Peyer's patch (tissue), 4 donors: ENCODE measurements around the gene GALK2.

ENCODE experiments used
- POLR2A ChIP-seq, 2 donors: fragments of 450-650 bp; IDR thresholded peaks; one replicate each; pipeline ENCODE4 v1.5.1; 2017; ENCODE audit warnings: antibody characterized with exemption in 2 of 2, mild to moderate bottlenecking in 2 of 2, moderate library complexity in 2 of 2
- TF ChIP-seq, protein P1 (sequence below), 6 experiments: fragments of 450-650 bp in 4 of 6; fragments of 200-600 bp in 2 of 6; sonication (generic) in 1 of 6; IDR thresholded peaks; one replicate each; pipeline ENCODE4 v1.5.1; 2017 to 2019; ENCODE audit warnings: antibody characterized with exemption in 6 of 6, mild to moderate bottlenecking in 3 of 6, moderate library complexity in 1 of 6

DNA sequence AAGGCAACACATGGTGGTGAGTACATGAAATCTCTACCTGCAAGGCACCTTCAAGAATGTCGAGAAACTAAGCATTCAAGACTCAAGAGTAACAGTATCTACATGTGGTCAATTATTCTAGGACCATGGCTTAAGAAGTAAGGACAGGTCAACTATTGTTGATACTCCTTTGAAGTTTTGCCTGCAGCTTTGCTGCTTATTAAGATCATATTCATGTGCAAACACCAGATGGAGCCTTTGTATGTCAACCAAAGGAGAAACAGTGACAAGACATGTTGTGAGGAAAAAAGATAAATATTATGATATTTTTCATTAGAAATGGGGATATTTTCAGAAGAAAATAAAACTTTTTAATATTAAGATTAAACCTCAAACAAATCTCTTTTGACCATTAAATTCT, 200.7 kb downstream of the GALK2 start:
- TF ChIP-seq, protein P1, sequence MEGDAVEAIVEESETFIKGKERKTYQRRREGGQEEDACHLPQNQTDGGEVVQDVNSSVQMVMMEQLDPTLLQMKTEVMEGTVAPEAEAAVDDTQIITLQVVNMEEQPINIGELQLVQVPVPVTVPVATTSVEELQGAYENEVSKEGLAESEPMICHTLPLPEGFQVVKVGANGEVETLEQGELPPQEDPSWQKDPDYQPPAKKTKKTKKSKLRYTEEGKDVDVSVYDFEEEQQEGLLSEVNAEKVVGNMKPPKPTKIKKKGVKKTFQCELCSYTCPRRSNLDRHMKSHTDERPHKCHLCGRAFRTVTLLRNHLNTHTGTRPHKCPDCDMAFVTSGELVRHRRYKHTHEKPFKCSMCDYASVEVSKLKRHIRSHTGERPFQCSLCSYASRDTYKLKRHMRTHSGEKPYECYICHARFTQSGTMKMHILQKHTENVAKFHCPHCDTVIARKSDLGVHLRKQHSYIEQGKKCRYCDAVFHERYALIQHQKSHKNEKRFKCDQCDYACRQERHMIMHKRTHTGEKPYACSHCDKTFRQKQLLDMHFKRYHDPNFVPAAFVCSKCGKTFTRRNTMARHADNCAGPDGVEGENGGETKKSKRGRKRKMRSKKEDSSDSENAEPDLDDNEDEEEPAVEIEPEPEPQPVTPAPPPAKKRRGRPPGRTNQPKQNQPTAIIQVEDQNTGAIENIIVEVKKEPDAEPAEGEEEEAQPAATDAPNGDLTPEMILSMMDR (IDR thresholded peaks at IDR 0.05) = peak in 2 of 6 experiments; percentile 11 to 12
- TF ChIP-seq POLR2A (IDR thresholded peaks at IDR 0.05) = no peak
